Measurements from ENCODE around the gene TCF12.
"Not testable (repeated sequence)": the region's sequence is repeated elsewhere in the genome, so short reads cannot be mapped to it uniquely, and the experiment has no call there.

Gene TCF12

GRCh38 chr15:56948000-56948763, 29.7 kb downstream of the TCF12 start:
- DNase-seq = no peak

- DNase-seq = no peak
These were observed 30.3 kb downstream of the TCF12 start for GRCh38 chr15:56948764-56949101.

- no peak for DNase-seq
These were observed 32.5 kb downstream of the TCF12 start for GRCh38 chr15:56950979-56951378.

GRCh38 chr15:56953790-56954189, 35.3 kb downstream of the TCF12 start:
- no peak for DNase-seq

- not testable (repeated sequence) for DNase-seq
These were observed 36.6 kb downstream of the TCF12 start for GRCh38 chr15:56955011-56955410.

- DNase-seq = no peak
These were observed 38.1 kb downstream of the TCF12 start for GRCh38 chr15:56956538-56956937.

GRCh38 chr15:56957812-56958406, 39.5 kb downstream of the TCF12 start:
- DNase-seq = no peak

GRCh38 chr15:56959318-56959648, 40.8 kb downstream of the TCF12 start:
- no peak for DNase-seq

GRCh38 chr15:56960116-56960515, 41.7 kb downstream of the TCF12 start:
- no peak for DNase-seq

GRCh38 chr15:56963126-56963525, 44.7 kb downstream of the TCF12 start:
- no peak for DNase-seq

- DNase-seq = no peak
These were observed 45.3 kb downstream of the TCF12 start for GRCh38 chr15:56963710-56964109.

GRCh38 chr15:56964182-56964581, 45.7 kb downstream of the TCF12 start:
- DNase-seq = no peak

- no peak for DNase-seq
These were observed 47.0 kb downstream of the TCF12 start for GRCh38 chr15:56965231-56966013.

- no peak for DNase-seq
These were observed 48.9 kb downstream of the TCF12 start for GRCh38 chr15:56967336-56967735.

GRCh38 chr15:56968256-56968655, 49.8 kb downstream of the TCF12 start:
- no peak for DNase-seq

- no peak for DNase-seq
These were observed 50.4 kb downstream of the TCF12 start for GRCh38 chr15:56968821-56969220.

GRCh38 chr15:56969265-56969895, 50.9 kb downstream of the TCF12 start:
- no peak for DNase-seq

- no peak for DNase-seq
These were observed 53.1 kb downstream of the TCF12 start for GRCh38 chr15:56971571-56971970.

GRCh38 chr15:56972016-56972415, 53.6 kb downstream of the TCF12 start:
- DNase-seq = no peak

GRCh38 chr15:56972426-56972825, 54.0 kb downstream of the TCF12 start:
- DNase-seq = no peak

GRCh38 chr15:56973463-56973862, 55.0 kb downstream of the TCF12 start:
- no peak for DNase-seq

- DNase-seq = no peak
These were observed 58.8 kb downstream of the TCF12 start for GRCh38 chr15:56977232-56977631.

GRCh38 chr15:56978898-56979662, 60.6 kb downstream of the TCF12 start:
- DNase-seq = no peak
